CD4-positive, alpha-beta T cell (primary cell): ENCODE data around the gene MLLT6. TPM values are rescaled to one million over a fixed set of nuclear protein-coding genes. Genes with fewer than 3 reads are reported as not detected.
A peak's percentile ranks its signal among the peaks of the same experiment; 100 is the strongest.

Experiments used
- ATAC-seq: fragments of 200-7000 bp; cut with Tn5 transposase; one replicate; pipeline ENCODE4 v1.10.0; 2022; ENCODE audit warnings: mild to moderate bottlenecking; ENCODE audit not compliant: poor library complexity
- CTCF ChIA-PET: fragments of 350-600 bp; sonication (Branson Sonifier 250); formaldehyde crosslinking; loops from one replicate; lab custom pipeline; 2021; ENCODE audit warnings: antibody characterized with exemption, inconsistent platforms; lab: Charles Lee
- POLR2A ChIA-PET: fragments of 350-600 bp; sonication (Branson Sonifier 250); formaldehyde crosslinking; loops from one replicate; lab custom pipeline; 2021; ENCODE audit warnings: antibody characterized with exemption, inconsistent platforms; lab: Charles Lee
- DNase-seq, 14 experiments: peaks; one replicate each; pipeline ENCODE4 v3.0.0-alpha.2; 2013 to 2020; ENCODE audit warnings: mixed read lengths in 2 of 14
- H3K27ac ChIP-seq, 2 donors: one replicate each; pipeline versions ENCODE4 v1.5.1 to v1.7.0; 2013; ENCODE audit warnings: low read length in 2 of 2, low read depth in 1 of 2, mild to moderate bottlenecking in 1 of 2
- H3K27me3 ChIP-seq, 2 experiments: 1 replicate in 1 of 2; 2 replicates in 1 of 2; pipeline versions ENCODE4 v1.6.1 to v1.7.0; 2013; ENCODE audit warnings: low read length in 2 of 2, control low read depth in 1 of 2, mild to moderate bottlenecking in 1 of 2, moderate library complexity in 1 of 2; ENCODE audit not compliant: insufficient read depth in 2 of 2, control insufficient read depth in 1 of 2
- H3K36me3 ChIP-seq: one replicate; pipeline ENCODE4 v1.6.1; 2013; ENCODE audit warnings: low read length, control low read depth; ENCODE audit not compliant: insufficient read depth
- H3K4me1 ChIP-seq: one replicate; pipeline ENCODE4 v1.6.1; 2013; ENCODE audit warnings: low read length, control low read depth; ENCODE audit not compliant: insufficient read depth
- H3K4me3 ChIP-seq: one replicate; pipeline ENCODE4 v1.5.1; 2013; ENCODE audit warnings: mild to moderate bottlenecking, low read length, moderate library complexity
- H3K9me3 ChIP-seq, 2 experiments: 1 replicate in 1 of 2; 2 replicates in 1 of 2; pipeline versions ENCODE4 v1.6.1 to v1.7.0; 2013; ENCODE audit warnings: low read length in 2 of 2, mild to moderate bottlenecking in 2 of 2, control low read depth in 1 of 2, moderate library complexity in 1 of 2; ENCODE audit not compliant: control insufficient read depth in 1 of 2, insufficient read depth in 1 of 2
- H3K27ac Mint-ChIP-seq: one replicate; pipeline ENCODE4 v1.8.0; 2020; ENCODE audit warnings: mixed read lengths
- H3K27me3 Mint-ChIP-seq: one replicate; pipeline ENCODE4 v1.8.0; 2021; ENCODE audit warnings: mixed read lengths
- H3K36me3 Mint-ChIP-seq: one replicate; pipeline ENCODE4 v1.8.0; 2021; ENCODE audit warnings: low read depth, mixed read lengths
- H3K4me1 Mint-ChIP-seq: one replicate; pipeline ENCODE4 v1.8.0; 2021; ENCODE audit warnings: low read depth, mixed read lengths
- H3K4me3 Mint-ChIP-seq: one replicate; pipeline ENCODE4 v1.8.0; 2020; ENCODE audit warnings: mild to moderate bottlenecking, mixed read lengths
- H3K9me3 Mint-ChIP-seq: one replicate; pipeline ENCODE4 v1.8.0; 2020; ENCODE audit warnings: mixed read lengths
- CTCF ChIP-seq: fragments of 200-600 bp; IDR thresholded peaks from one replicate; pipeline ENCODE4 v1.8.0; 2022; ENCODE audit warnings: antibody characterized with exemption, mild to moderate bottlenecking
- intact Hi-C, 2 experiments: fragments of 100-400 bp; cut with DNase I in 1 of 2; cut with micrococcal nuclease in 1 of 2; formaldehyde crosslinking; loops; one replicate each; pipeline versions ENCODE4 v1.15.1 to v1.9.0; 2023 to 2025; cut with DNase I, micrococcal nuclease
- total RNA-seq, 174 experiments: library from RNA in 2 of 174; stranded (reverse) in 2 of 174; gene quantifications; one replicate each; pipeline ENCODE4 v1.2.3 and lab custom pipeline; 2021 to 2026

The MLLT6 gene
- total RNA-seq, 2 experiments from 2014 or later: 321 to 324 TPM

DNA sequence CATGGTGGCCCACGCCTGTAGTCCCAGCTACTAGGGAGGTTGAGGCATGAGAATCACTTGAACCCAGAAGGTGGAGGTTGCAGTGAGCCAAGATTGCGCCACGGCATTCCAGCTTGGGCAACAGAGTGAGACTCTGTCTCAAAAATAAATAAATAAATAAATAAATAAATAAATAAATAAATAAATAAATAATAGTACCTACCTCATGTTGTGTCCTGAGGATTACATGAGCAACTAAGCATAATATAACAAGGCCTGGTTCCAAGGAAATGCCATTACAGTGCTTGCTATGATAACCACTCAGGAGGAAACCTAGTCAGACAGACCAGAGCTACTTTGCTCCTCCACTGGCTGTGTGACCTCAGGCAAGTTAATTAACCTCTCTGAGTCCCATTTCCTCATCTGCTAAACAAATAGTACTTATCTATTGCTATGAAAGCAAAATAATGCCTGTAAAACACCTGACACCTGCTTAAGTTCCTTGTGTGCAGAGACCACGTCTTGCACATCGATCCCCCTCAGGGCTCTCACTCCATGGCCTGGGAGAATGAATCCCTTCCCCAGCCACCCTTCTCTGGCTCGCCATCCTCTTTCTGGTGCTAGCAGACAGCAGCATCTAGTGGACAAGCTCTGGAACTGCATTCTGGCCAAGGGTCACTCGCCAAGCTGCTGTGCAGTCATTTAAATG is 37.8 kb upstream of the MLLT6 start:
- Mint-ChIP-seq H3K36me3 (no peaks in the 10 kb centered on the region), H3K4me1 (peaks cover 5% of the 10 kb centered on the region), H3K27ac (no peak overlapping the region), H3K27me3 (peaks cover 73% of the 10 kb centered on the region), H3K9me3 (no peaks in the 10 kb centered on the region), H3K4me3 (no peak overlapping the region)
- Histone ChIP-seq H3K9me3 (no peaks in the 10 kb centered on the region), H3K4me1 (no peaks in the 10 kb centered on the region), H3K27me3 (peaks cover 36 to 42% of the 10 kb centered on the region in 2 experiments), H3K4me3 (no peak overlapping the region), H3K36me3 (no peaks in the 10 kb centered on the region), H3K27ac (no peak overlapping the region)
- peak; percentile 98 for TF ChIP-seq CTCF
- intact Hi-C loops: loop anchor here (1.0 to 5.0 kb wide), 3 partner anchors 109 to 225 kb away; no protein-coding TSS in a partner anchor
- peak; percentile 60 for ATAC-seq
- CTCF ChIA-PET: interaction anchor here (0.7 to 6.7 kb wide), 13 partner anchors 10 to 223 kb away, joined by 3 to 56 read pairs (median 3); no protein-coding TSS in a partner anchor
- peak; percentile 18 to 74 (median 33) for DNase-seq
- POLR2A ChIA-PET: interaction anchor here (0.7 to 2.0 kb wide), 3 partner anchors 8 to 108 kb away, joined by 3 to 20 read pairs (median 4); no protein-coding TSS in a partner anchor

DNA sequence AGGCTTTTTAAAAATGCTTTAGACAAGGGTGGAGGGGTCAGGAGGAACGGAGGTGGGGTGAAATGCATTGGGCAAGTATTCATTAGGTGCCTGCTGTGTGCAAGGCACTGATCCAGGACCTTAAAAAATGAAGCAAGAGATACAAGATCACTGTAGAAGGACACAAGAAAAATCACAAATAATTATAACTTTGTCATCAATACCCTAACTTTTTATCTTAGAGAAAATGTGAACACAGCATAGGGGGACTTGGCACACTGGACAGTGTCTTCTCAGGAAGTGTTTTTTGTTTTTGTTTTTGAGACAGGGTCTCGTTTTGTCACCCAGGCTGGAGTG is 37.3 kb upstream of the MLLT6 start:
- TF ChIP-seq CTCF: peak; percentile 53
- no peak for DNase-seq
- H3K4me1 Mint-ChIP-seq: peaks cover 5% of the 10 kb centered on the region
- H3K36me3 Mint-ChIP-seq: no peaks in the 10 kb centered on the region
- H3K4me3 ChIP-seq: no peak overlapping the region
- no peak overlapping the region for H3K27ac ChIP-seq
- no peak overlapping the region for H3K4me3 Mint-ChIP-seq
- H3K27ac Mint-ChIP-seq: no peak overlapping the region
- H3K4me1 ChIP-seq: peaks cover 2% of the 10 kb centered on the region
- intact Hi-C loops: loop anchor here (1.0 to 5.0 kb wide), 3 partner anchors 109 to 225 kb away; no protein-coding TSS in a partner anchor
- peaks cover 41 to 47% of the 10 kb centered on the region in 2 experiments for H3K27me3 ChIP-seq
- ChIA-PET CTCF (interaction anchor here (0.7 to 6.7 kb wide), 13 partner anchors 10 to 223 kb away, joined by 3 to 56 read pairs (median 3); no protein-coding TSS in a partner anchor), POLR2A (interaction anchor here (0.7 to 2.0 kb wide), 3 partner anchors 9 to 109 kb away, joined by 3 to 20 read pairs (median 4); no protein-coding TSS in a partner anchor)
- peak; percentile 22 for ATAC-seq
- no peaks in the 10 kb centered on the region for H3K9me3 ChIP-seq
- peaks cover 73% of the 10 kb centered on the region for H3K27me3 Mint-ChIP-seq
- no peaks in the 10 kb centered on the region for H3K36me3 ChIP-seq
- H3K9me3 Mint-ChIP-seq: no peaks in the 10 kb centered on the region

DNA sequence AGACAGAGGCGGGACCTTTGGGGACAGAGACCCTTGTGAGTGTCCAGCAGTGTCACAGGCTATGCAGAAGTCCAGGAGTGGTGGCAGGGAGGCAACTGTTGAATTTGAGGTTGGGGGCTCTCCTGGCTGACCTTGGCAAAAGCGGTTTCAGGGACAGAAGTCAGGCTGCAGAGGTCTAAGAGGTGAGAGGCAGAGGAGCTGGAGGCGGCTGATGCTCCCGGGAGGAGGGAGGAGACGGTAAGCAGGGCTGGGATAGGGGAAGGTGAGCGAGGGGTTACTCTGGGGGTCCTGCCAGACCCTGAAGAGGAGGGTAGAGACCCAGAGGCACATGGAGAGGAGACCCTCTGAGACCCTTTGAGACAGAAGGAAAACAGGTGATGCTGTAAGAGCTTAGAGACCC is 35.6 kb upstream of the MLLT6 start:
- no peak for ATAC-seq
- peaks cover 44 to 55% of the 10 kb centered on the region in 2 experiments for H3K27me3 ChIP-seq
- no peak overlapping the region for H3K27ac Mint-ChIP-seq

More for the DNA sequence above, 35.6 kb upstream of the MLLT6 start:
- DNase-seq: no peak
- H3K27ac ChIP-seq: no peak overlapping the region
- no peak overlapping the region for H3K4me3 ChIP-seq
- peaks cover 70% of the 10 kb centered on the region for H3K27me3 Mint-ChIP-seq
- TF ChIP-seq CTCF: no peak
- H3K4me1 ChIP-seq: peaks cover 17% of the 10 kb centered on the region
- H3K4me1 Mint-ChIP-seq: peaks cover 5% of the 10 kb centered on the region
- H3K9me3 ChIP-seq: no peaks in the 10 kb centered on the region
- CTCF ChIA-PET: interaction anchor here (1.0 to 6.7 kb wide), 2 partner anchors 23 to 111 kb away, joined by 3 to 56 read pairs; no protein-coding TSS in a partner anchor
- POLR2A ChIA-PET: no interaction called here
- H3K36me3 ChIP-seq: no peaks in the 10 kb centered on the region
- H3K4me3 Mint-ChIP-seq: no peak overlapping the region
- H3K36me3 Mint-ChIP-seq: no peaks in the 10 kb centered on the region
- no peaks in the 10 kb centered on the region for H3K9me3 Mint-ChIP-seq
- intact Hi-C loops: loop anchor here in 1 of 2 experiments (5.0 kb wide), 1 partner anchor 227 kb away; no protein-coding TSS in a partner anchor
